A673 (cell line): ENCODE data around the gene LRGUK.

ENCODE experiments used
- CTCF ChIP-seq: fragments of 300-800, 200-600 bp; sonication (generic); conservative IDR thresholded peaks from 2 replicates; pipeline ENCODE4 v1.5.1; 2017; ENCODE audit warnings: low read depth, mild to moderate bottlenecking, antibody characterized with exemption, low read length, moderate library complexity, mixed read lengths
- EZH2 ChIP-seq: fragments of 200-600 bp; sonication (generic); IDR thresholded peaks from 2 replicates; pipeline ENCODE4 v1.6.1; 2017; ENCODE audit warnings: borderline replicate concordance, low read depth, mild to moderate bottlenecking, mixed read lengths, antibody characterized with exemption, low read length; ENCODE audit not compliant: poor library complexity, severe bottlenecking

- no peak for TF ChIP-seq CTCF
- no peak for TF ChIP-seq EZH2
Measured at GRCh38 chr7:134174795-134175261, 47.7 kb downstream of the LRGUK start.
